HUES64 (cell line): ENCODE data around the gene AHCYL2.
"Not testable (repeated sequence)": the region's sequence is repeated elsewhere in the genome, so short reads cannot be mapped to it uniquely, and the experiment has no call there.

Experiments
- H3K27ac ChIP-seq: 2 replicates; pipeline ENCODE4 v1.7.0; 2013; ENCODE audit warnings: low read depth, low read length, inconsistent platforms
- H3K27me3 ChIP-seq: 2 replicates; pipeline ENCODE4 v1.6.1; 2013; ENCODE audit warnings: mild to moderate bottlenecking, low read length; ENCODE audit not compliant: insufficient read depth
- H3K36me3 ChIP-seq: 2 replicates; pipeline ENCODE4 v1.6.1; 2013; ENCODE audit warnings: mild to moderate bottlenecking, low read length; ENCODE audit not compliant: insufficient read depth
- H3K4me1 ChIP-seq: 2 replicates; pipeline ENCODE4 v1.6.1; 2013; ENCODE audit warnings: mild to moderate bottlenecking, low read length, moderate library complexity; ENCODE audit not compliant: insufficient read depth
- H3K4me3 ChIP-seq: 2 replicates; pipeline ENCODE4 v1.5.1; 2013; ENCODE audit warnings: mild to moderate bottlenecking, low read length, moderate library complexity
- H3K9ac ChIP-seq: 2 replicates; pipeline ENCODE4 v1.6.1; 2013; ENCODE audit warnings: mild to moderate bottlenecking, low read depth, low read length
- H3K9me3 ChIP-seq: 2 replicates; pipeline ENCODE4 v1.6.1; 2013; ENCODE audit warnings: low read depth, low read length; ENCODE audit not compliant: insufficient read depth
- WGBS: fragments of 150-250, 120-280 bp; methylation state at CpG from one replicate; pipeline ENCODE4 v1.1.7; 2013; ENCODE audit warnings: missing lambda C conversion rate; 5-methylcytosine and 5-hydroxymethylcytosine counted together

The AHCYL2 gene

DNA sequence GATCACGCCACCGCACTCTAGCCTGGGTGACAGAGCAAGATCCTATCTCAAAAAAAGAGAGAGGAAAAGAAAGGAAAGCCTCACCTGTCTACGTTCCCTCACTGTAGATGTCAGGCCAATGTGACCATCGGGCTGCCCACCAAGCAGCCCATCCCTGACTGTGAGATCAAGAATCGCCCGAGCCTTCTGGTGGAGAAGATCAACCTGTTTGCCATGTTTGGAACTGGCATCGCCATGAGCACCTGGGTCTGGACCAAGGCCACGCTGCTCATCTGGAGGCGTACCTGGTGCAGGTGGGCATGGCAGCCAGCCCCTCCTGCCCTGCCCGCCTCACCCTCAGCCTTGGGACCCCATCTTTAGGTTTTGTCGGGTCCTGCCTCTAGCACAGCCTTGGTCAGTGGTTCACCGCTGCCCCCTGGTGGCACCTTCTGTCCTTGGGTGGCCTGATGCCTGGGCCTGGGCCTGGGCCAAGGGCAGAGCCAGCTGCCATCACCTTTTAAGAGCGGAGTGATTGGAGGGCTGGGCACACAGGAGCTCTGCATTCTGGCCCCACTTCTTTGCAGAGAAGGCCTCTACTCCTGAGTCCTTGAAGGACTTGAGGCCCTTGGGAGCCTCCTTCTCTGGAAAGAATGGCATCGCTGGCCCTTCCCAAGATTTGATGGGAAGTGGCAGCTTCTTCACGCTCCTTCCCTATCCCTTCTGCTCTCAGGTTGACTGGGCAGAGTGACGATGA, 14.4 kb upstream of the AHCYL2 start:
- Histone ChIP-seq H3K36me3 (peaks cover 64% of the 10 kb centered on the region), H3K27me3 (no peaks in the 10 kb centered on the region), H3K4me1 (no peaks in the 10 kb centered on the region), H3K9me3 (peaks cover 3% of the 10 kb centered on the region; the same call in 1 of the 2 replicates), H3K9ac (no peak overlapping the region), H3K4me3 (no peak overlapping the region), H3K27ac (no peak overlapping the region)
- 85% methylated on average over 16 of the region's 16 CpGs for WGBS

DNA sequence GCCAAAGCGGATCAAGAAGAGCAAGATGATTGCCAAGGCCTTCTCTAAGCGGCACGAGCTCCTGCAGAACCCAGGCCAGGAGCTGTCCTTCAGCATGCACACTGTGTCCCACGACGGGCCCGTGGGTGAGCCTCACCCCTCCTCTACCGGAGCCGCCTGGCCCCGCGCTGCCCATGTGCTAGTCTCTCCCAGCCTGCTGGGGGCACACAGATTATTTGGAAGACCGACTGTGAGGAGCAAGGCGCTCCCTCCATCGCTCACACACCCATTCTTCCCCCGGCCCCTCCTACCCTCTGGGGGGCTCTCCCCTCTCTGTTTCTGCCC, 13.9 kb upstream of the AHCYL2 start:
- no peak overlapping the region for H3K4me3 ChIP-seq
- peaks cover 58% of the 10 kb centered on the region for H3K36me3 ChIP-seq
- H3K4me1 ChIP-seq = no peaks in the 10 kb centered on the region
- H3K27me3 ChIP-seq = no peaks in the 10 kb centered on the region
- no peak overlapping the region for H3K9ac ChIP-seq
- 95% methylated on average over 14 of the region's 14 CpGs for WGBS
- H3K27ac ChIP-seq = no peak overlapping the region
- H3K9me3 ChIP-seq = peaks cover 7% of the 10 kb centered on the region

DNA sequence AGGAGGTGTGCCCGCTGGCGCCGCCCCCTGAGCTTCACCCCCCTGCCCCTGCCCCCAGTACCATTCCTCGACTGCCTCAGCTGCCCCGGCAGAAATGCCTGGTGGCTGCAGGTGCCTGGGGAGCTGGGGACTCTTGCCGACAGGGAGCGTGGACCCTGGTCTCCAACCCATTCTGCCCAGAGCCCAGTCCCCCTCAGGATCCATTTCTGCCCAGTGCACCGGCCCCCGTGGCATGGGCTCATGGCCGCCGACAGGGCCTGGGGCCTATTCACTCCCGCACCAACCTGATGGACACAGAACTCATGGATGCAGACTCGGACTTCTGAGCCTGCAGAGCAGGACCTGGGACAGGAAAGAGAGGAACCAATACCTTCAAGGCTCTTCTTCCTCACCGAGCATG, 12.7 kb upstream of the AHCYL2 start:
- Histone ChIP-seq H3K4me1 (no peaks in the 10 kb centered on the region), H3K27me3 (no peaks in the 10 kb centered on the region), H3K36me3 (peaks cover 48% of the 10 kb centered on the region), H3K27ac (no peak overlapping the region), H3K9ac (no peak overlapping the region), H3K9me3 (peaks cover 7% of the 10 kb centered on the region), H3K4me3 (no peak overlapping the region)
- WGBS = 97% methylated on average over 11 of the region's 14 CpGs

DNA sequence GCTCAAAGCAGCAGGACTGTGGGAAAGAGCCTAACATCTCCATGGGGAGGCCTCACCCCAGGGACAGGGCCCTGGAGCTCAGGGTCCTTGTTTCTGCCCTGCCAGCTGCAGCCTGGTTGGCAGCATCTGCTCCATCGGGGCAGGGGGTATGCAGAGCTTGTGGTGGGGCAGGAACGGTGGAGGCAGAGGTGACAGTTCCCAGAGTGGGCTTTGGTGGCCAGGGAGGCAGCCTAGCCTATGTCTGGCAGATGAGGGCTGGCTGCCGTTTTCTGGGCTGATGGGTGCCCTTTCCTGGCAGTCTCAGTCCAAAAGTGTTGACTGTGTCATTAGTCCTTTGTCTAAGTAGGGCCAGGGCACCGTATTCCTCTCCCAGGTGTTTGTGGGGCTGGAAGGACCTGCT, 12.2 kb upstream of the AHCYL2 start:
- no peak overlapping the region for H3K9ac ChIP-seq
- 92% methylated on average over 4 of the region's 4 CpGs for WGBS

DNA sequence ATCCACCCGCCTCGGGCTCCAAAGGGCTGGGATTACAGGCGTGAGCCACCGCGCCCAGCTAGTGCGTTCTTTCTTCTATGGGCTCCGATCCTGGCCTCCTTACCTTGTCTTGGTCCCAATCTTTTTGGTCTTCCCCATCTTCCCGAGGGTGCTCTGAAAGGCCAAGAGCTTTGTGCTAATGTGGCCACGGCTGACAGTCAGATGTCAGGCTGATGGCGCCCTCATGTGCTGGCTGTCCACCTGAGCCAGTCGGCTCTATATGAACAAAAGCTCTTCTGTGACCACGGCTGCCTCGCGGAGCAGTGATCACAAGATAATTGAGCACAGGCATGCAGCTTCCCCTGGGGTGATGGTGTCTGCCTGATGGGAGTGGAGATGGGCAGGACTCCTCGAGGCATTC, 11.0 kb upstream of the AHCYL2 start:
- Histone ChIP-seq H3K27me3 (no peaks in the 10 kb centered on the region), H3K4me3 (no peak overlapping the region), H3K9ac (no peak overlapping the region), H3K27ac (no peak overlapping the region), H3K36me3 (peaks cover 39% of the 10 kb centered on the region), H3K9me3 (peaks cover 7% of the 10 kb centered on the region), H3K4me1 (no peaks in the 10 kb centered on the region)
- WGBS = 85% methylated on average over 15 of the region's 15 CpGs

More for the DNA sequence above, 12.2 kb upstream of the AHCYL2 start:
- H3K36me3 ChIP-seq = peaks cover 44% of the 10 kb centered on the region
- H3K4me3 ChIP-seq = no peak overlapping the region
- peaks cover 7% of the 10 kb centered on the region for H3K9me3 ChIP-seq
- no peaks in the 10 kb centered on the region for H3K27me3 ChIP-seq
- no peak overlapping the region for H3K27ac ChIP-seq
- no peaks in the 10 kb centered on the region for H3K4me1 ChIP-seq

DNA sequence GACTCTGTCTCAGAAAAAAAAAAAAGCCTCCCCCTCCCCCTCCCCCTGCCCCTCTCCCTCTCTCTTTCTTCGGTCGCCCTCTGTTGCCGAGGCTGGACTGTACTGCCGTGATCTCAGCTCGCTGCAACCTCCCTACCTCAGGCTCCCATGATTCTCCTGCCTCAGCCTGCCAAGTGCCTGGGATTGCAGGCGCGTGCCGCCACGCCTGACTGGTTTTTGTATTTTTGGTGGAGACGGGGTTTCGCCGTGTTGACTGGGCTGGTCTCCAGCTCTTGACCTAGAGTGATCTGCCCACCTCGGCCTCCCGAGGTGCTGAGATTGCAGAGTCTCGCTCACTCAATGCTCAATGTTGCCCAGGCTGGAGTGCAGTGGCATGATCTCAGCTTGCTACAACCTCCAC, 9.1 kb upstream of the AHCYL2 start:
- H3K9me3 ChIP-seq, H3K9ac ChIP-seq, H3K27me3 ChIP-seq, H3K4me1 ChIP-seq, H3K27ac ChIP-seq, H3K4me3 ChIP-seq: not testable (repeated sequence)
- H3K36me3 ChIP-seq = peaks cover 23% of the 10 kb centered on the region
- 97% methylated on average over 10 of the region's 15 CpGs for WGBS

DNA sequence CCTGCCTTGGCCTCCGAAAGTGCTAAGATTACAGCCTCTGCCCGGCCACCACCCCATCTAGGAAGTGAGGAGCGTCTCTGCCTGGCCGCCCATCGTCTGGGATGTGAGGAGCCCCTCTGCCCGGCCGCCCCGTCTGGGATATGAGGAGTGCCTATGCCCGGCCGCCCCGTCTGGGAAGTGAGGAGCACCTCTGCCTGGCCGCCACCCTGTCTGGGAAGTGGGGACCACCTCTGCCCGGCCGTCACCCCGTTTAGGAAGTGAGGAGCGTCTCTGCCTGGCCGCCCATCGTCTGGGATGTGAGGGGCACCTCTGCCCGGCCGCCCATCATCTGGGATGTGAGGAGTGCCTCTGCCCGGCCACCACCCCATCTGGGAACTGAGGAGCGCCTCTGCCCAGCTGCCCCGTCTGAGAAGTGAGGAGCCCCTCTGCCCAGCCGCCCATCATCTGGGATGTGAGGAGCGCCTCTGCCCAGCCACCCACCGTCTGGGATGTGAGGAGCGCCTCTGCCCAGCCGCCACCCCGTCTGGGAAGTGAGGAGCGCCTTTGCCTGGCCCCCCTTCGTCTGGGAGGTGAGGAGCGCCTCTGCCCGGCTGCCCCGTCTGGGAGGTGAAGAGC, 8.6 kb upstream of the AHCYL2 start:
- H3K9me3 ChIP-seq, H3K4me3 ChIP-seq, H3K9ac ChIP-seq, H3K27ac ChIP-seq, H3K27me3 ChIP-seq, H3K4me1 ChIP-seq: not testable (repeated sequence)
- WGBS = 97% methylated on average over 34 of the region's 34 CpGs
- peaks cover 18% of the 10 kb centered on the region for H3K36me3 ChIP-seq

DNA sequence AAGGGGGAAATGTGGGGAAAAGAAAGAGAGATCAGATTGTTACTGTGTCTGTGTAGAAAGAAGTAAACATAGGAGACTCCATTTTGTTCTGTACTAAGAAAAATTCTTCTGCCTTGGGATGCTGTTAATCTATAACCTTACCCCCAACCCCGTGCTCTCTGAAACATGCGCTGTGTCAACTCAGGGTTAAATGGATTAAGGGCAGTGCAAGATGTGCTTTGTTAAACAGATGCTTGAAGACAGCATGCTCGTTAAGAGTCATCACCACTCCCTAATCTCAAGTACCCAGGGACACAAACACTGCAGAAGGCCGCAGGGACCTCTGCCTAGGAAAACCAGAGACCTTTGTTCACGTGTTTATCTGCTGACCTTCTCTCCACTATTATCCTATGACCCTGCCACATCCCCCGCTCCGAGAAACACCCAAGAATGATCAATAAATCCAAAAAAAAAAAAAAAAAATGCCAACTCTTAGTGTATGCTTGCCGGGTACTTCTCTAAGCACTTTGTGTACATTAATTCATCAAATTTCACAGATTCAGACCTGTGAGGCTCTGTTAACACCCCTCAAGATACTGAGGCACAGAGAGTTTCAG, 7.9 kb upstream of the AHCYL2 start:
- not testable (repeated sequence) for H3K27me3 ChIP-seq, H3K4me1 ChIP-seq, H3K27ac ChIP-seq, H3K9me3 ChIP-seq, H3K9ac ChIP-seq, H3K4me3 ChIP-seq
- peaks cover 12% of the 10 kb centered on the region for H3K36me3 ChIP-seq
- 91% methylated on average over 4 of the region's 8 CpGs for WGBS

DNA sequence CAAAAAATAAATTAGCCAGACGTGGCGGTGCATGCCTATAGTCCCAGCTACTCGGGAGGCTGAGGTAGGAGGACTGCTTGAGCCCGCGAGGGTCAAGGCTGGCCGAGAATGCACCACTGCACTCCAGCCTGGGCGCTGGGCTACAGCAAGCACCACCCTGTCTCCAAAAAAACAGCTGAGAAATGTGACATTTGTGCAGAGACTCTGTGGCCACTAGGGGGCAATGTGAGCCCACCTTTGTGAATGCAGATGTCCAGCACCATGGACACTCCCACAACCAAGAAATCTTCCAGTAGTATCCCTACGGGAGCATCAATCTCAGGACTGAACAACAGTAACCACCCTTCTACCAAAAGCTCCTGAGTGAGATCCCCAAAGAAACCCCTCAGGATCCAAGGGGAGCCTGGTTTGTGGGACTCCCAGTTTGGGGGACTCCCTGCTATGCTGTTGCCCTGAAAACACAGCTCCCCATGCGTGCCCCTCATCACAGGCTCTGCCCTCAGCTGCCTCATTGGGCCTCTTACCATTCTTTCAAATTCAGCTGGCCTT, 6.2 kb upstream of the AHCYL2 start:
- WGBS = 29% methylated on average over 9 of the region's 9 CpGs
- no peak overlapping the region for H3K9ac ChIP-seq
- H3K27ac ChIP-seq = no peak overlapping the region
- no peaks in the 10 kb centered on the region for H3K27me3 ChIP-seq
- H3K4me1 ChIP-seq = no peaks in the 10 kb centered on the region
- no peaks in the 10 kb centered on the region for H3K36me3 ChIP-seq
- H3K4me3 ChIP-seq = no peak overlapping the region
- H3K9me3 ChIP-seq = peaks cover 7% of the 10 kb centered on the region

DNA sequence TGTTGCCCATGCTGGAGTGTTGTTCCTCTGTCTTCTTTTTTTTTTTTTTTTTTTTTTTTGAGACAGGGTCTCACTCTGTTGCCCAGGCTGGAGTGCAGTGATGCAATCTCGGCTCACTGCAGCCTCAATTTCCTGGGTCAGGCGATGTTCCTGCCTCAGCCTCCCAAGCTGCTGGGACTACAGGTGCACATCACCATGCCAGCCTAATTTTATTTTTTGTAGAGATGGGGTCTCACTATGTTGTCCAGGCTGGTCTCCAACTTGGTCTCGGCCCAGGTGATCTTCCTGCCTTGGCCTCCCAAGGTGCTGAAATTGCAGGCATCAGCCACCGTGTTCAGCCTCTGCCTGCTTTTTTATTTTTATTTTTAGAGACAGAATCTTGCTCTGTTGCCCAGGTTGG, 5.7 kb upstream of the AHCYL2 start:
- WGBS = 95% methylated on average over 4 of the region's 4 CpGs
- not testable (repeated sequence) for H3K36me3 ChIP-seq, H3K27ac ChIP-seq, H3K4me3 ChIP-seq, H3K27me3 ChIP-seq, H3K9me3 ChIP-seq, H3K9ac ChIP-seq, H3K4me1 ChIP-seq

DNA sequence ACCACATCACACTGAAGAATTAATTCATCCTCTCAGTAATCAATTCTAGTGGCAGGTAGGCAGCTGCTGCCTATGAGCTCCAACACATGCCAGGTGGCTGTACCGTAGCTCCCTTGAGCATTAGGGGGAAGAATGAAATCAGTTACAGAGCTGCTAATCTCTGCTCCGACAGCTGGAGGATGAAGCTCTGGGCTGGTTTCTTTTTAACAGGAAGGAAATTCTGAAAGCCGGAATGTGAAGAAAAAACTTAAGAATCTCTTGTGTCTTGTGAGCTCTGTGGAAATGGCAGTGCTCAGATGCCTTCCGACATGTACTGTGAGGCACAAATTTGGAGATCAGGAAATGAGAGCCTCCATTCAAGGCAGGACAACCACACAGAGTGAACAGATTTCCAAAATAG, 2.8 kb upstream of the AHCYL2 start:
- Histone ChIP-seq H3K4me1 (peaks cover 13% of the 10 kb centered on the region), H3K9me3 (no peaks in the 10 kb centered on the region), H3K27ac (no peak overlapping the region), H3K36me3 (no peaks in the 10 kb centered on the region), H3K4me3 (no peak overlapping the region), H3K27me3 (peaks cover 5% of the 10 kb centered on the region; the same call in 1 of the 2 replicates), H3K9ac (no peak overlapping the region)
- 85% methylated on average over 4 of the region's 4 CpGs for WGBS
